Subcutaneous abdominal adipose tissue (tissue), 5 donors: ENCODE measurements around the gene RIMBP3C.
"Not testable (repeated sequence)": the region's sequence is repeated elsewhere in the genome, so short reads cannot be mapped to it uniquely, and the experiment has no call there.

ENCODE experiments used
- H3K27ac ChIP-seq: one replicate; pipeline ENCODE4 v1.7.0; 2013; ENCODE audit warnings: low read depth, mild to moderate bottlenecking, inconsistent platforms, low read length, moderate library complexity
- H3K27me3 ChIP-seq, 5 donors: one replicate each; pipeline ENCODE4 v1.7.0; 2013; ENCODE audit warnings: low read length in 5 of 5, inconsistent platforms in 1 of 5; ENCODE audit not compliant: control insufficient read depth in 5 of 5, insufficient read depth in 4 of 5
- H3K36me3 ChIP-seq, 5 donors: one replicate each; pipeline ENCODE4 v1.7.0; 2013; ENCODE audit warnings: low read length in 5 of 5; ENCODE audit not compliant: control insufficient read depth in 5 of 5, insufficient read depth in 5 of 5
- H3K4me1 ChIP-seq, 5 donors: one replicate each; pipeline ENCODE4 v1.7.0; 2013; ENCODE audit warnings: low read length in 5 of 5, mild to moderate bottlenecking in 3 of 5, moderate library complexity in 1 of 5; ENCODE audit not compliant: control insufficient read depth in 5 of 5, insufficient read depth in 5 of 5
- H3K4me3 ChIP-seq, 5 donors: one replicate each; pipeline ENCODE4 v1.7.0; 2013; ENCODE audit warnings: low read length in 5 of 5, low read depth in 1 of 5
- H3K9ac ChIP-seq, 5 donors: one replicate each; pipeline ENCODE4 v1.7.0; 2013; ENCODE audit warnings: low read length in 5 of 5, mild to moderate bottlenecking in 4 of 5, moderate library complexity in 3 of 5
- H3K9me3 ChIP-seq, 5 donors: one replicate each; pipeline ENCODE4 v1.7.0; 2013; ENCODE audit warnings: low read length in 5 of 5; ENCODE audit not compliant: control insufficient read depth in 5 of 5
- donor health status: healthy.
- donor health status: healthy.
- donor health status: healthy.
- donor health status: healthy.
- donor health status: healthy.

RIMBP3C gene

GRCh38 chr22:21571679-21572078 lies 20.4 kb upstream of the RIMBP3C start:
- H3K9ac ChIP-seq, result peak overlapping the region in 1 of 5 donors; percentile 47
- H3K9me3 ChIP-seq, result no peaks in the 10 kb centered on the region
- peaks cover 7 to 60% (median 59%) of the 10 kb centered on the region in 5 donors for H3K4me1 ChIP-seq
- H3K4me3 ChIP-seq, result no peak overlapping the region
- H3K27me3 ChIP-seq, result no peaks in the 10 kb centered on the region
- H3K27ac ChIP-seq, result peak overlapping the region; percentile 43
- H3K36me3 ChIP-seq, result peaks cover 0 to 12% (median 0%) of the 10 kb centered on the region in 5 donors

GRCh38 chr22:21570398-21570797 lies 19.1 kb upstream of the RIMBP3C start:
- Histone ChIP-seq H3K27ac (no peak overlapping the region), H3K4me1 (peaks cover 7 to 60% (median 59%) of the 10 kb centered on the region in 5 donors), H3K27me3 (no peaks in the 10 kb centered on the region), H3K9ac (peak overlapping the region in 4 of 5 donors; percentile 24 to 99 (median 68)), H3K4me3 (no peak overlapping the region), H3K36me3 (peaks cover 0 to 12% (median 0%) of the 10 kb centered on the region in 5 donors), H3K9me3 (no peaks in the 10 kb centered on the region)

DNA sequence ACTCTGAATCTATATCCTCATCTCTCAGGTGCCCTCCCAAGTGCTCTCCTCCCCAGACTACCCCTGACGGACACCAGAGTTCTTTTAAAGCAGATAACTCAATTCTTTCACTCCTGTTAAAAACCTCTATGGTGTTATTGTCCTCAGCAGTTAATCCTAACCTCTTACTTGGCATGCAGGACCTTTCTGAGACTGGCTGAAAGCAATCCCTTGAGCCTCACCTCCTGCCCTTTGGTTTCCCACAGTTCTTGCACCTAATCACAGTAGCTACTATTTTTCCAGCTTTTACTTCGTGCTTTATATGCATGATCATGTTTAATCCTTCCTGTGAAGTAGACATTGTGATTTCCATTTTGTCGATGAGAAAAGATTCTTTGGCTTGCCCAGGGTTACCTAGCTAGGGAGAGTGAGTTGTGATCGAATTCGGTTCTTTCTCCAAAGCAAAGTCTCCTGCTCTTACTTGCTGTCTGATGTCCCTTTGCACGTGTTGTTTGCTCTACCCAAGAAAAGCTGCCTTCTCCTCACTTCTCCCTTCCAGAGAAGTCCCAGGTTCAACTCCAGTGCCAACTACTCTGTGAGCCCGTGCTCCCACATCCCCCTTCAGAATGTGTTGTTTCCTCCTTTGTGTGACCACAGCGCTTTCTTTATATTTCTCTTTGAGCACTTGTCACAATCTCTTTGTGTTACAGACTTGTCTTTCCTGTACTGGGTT lies 18.4 kb upstream of the RIMBP3C start:
- H3K36me3 ChIP-seq, result peaks cover 0 to 12% (median 0%) of the 10 kb centered on the region in 5 donors
- H3K9ac ChIP-seq, result peak overlapping the region in 4 of 5 donors; percentile 39 to 99 (median 97)
- H3K4me3 ChIP-seq, result peak overlapping the region in 1 of 5 donors; percentile 31
- H3K9me3 ChIP-seq, result no peaks in the 10 kb centered on the region
- peaks cover 7 to 60% (median 59%) of the 10 kb centered on the region in 5 donors for H3K4me1 ChIP-seq
- no peak overlapping the region for H3K27ac ChIP-seq
- no peaks in the 10 kb centered on the region for H3K27me3 ChIP-seq

- not testable (repeated sequence) for H3K27me3 ChIP-seq, H3K9me3 ChIP-seq
- Histone ChIP-seq H3K4me1 (peaks cover 7 to 57% (median 54%) of the 10 kb centered on the region in 5 donors), H3K27ac (peak overlapping the region; percentile 87), H3K9ac (peak overlapping the region; percentile 82 to 99 (median 96)), H3K36me3 (peaks cover 0 to 12% (median 0%) of the 10 kb centered on the region in 5 donors), H3K4me3 (peak overlapping the region; percentile 86 to 90 (median 88))
These were observed 17.8 kb upstream of the RIMBP3C start for GRCh38 chr22:21569076-21569427.

GRCh38 chr22:21568347-21569075 lies 17.2 kb upstream of the RIMBP3C start:
- H3K36me3 ChIP-seq, result peaks cover 0 to 9% (median 0%) of the 10 kb centered on the region in 5 donors
- H3K9me3 ChIP-seq, result no peaks in the 10 kb centered on the region
- no peaks in the 10 kb centered on the region for H3K27me3 ChIP-seq
- peak overlapping the region; percentile 87 for H3K27ac ChIP-seq
- peak overlapping the region; percentile 86 to 90 (median 88) for H3K4me3 ChIP-seq
- H3K4me1 ChIP-seq, result peaks cover 7 to 52% (median 48%) of the 10 kb centered on the region in 5 donors
- peak overlapping the region; percentile 82 to 99 (median 96) for H3K9ac ChIP-seq

DNA sequence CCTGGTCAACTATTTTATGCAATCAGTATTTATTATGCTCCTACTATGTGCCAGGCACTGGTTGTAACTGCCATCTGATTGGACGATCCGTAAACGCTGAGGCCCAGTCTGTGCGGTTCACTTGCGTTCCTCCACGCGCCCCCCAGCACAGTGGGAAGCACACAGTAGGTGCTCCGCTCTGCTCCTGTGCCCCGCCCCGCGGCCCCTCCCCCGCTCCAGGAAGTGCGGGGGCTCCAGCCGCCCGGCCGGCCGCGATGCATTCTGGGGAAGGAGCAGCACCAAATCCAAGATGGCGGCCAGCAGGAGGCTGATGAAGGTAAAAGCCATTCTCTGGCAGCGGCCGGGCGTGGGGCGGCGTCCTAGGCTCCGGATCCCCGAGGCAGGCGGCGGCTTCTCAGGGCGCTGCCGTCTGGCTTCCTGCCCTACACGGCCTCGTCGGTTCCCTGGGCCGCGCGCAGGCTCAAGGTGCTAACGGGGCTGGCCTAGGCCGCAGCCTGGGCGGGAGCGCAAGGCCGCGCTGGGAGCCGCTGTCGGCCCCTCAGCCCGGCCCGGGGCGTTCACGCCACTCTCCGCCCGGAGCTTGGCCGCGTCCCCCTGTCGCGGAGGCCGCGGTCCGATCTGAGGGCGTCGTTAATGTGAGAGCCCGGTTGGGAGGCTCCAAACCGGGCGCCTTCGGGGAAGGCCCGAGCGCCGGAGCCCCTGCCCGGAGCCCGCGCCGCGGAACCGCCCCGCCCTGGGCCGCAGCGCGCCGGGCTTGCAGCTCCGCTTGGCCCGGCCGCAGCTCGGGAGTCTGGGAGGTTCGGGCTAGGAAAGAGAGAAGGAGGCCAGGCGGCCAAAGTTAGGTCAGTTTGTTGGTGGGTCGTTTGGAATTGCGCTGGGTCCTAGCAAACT lies 16.4 kb upstream of the RIMBP3C start, which contains the start of gene UBE2L3:
Gene UBE2L3 (plus strand): TSS at position 259 of the 891 bp plus-strand sequence. CDS start 31 bp downstream, at position 290.
- Histone ChIP-seq H3K27me3 (no peaks in the 10 kb centered on the region), H3K27ac (peak within 1 kb of the TSS; percentile 87), H3K36me3 (peaks cover 0 to 2% (median 0%) of the 10 kb centered on the region in 5 donors), H3K4me3 (peak within 1 kb of the TSS; percentile 86 to 90 (median 88)), H3K9me3 (no peaks in the 10 kb centered on the region), H3K9ac (peak within 1 kb of the TSS; percentile 82 to 99 (median 96)), H3K4me1 (peaks cover 7 to 44% (median 40%) of the 10 kb centered on the region in 5 donors)

GRCh38 chr22:21564411-21564810 lies 13.2 kb upstream of the RIMBP3C start:
- Histone ChIP-seq H3K27me3 (no peaks in the 10 kb centered on the region), H3K9ac (no peak overlapping the region), H3K4me1 (peaks cover 2 to 14% (median 13%) of the 10 kb centered on the region in 5 donors)

DNA sequence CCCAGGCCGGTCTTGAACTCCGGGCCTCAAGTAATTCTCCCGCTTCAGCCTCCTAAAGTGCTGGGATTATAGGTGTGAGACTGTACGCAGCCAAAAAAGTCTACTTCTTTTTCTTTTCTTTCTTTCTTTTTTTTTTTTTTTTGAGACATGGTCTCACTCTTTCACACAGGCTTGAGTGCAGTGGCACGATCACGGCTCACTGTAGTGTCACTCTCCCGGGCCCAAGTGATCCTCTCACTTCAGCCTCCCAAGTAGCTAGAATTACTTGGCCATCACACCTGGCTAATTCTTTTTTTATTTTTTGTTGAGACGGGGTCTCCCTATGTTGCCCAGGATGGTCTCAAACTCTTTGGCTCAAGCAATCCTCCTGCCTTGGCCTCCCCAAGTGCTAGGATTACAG lies 12.7 kb upstream of the RIMBP3C start:
- no peak overlapping the region for H3K27ac ChIP-seq
- H3K27me3 ChIP-seq, result no peaks in the 10 kb centered on the region
- H3K9me3 ChIP-seq, result no peaks in the 10 kb centered on the region
- no peaks in the 10 kb centered on the region for H3K36me3 ChIP-seq
- H3K4me3 ChIP-seq, result no peak overlapping the region
- H3K4me1 ChIP-seq, result peaks cover 2 to 10% (median 8%) of the 10 kb centered on the region in 5 donors
- peak overlapping the region in 1 of 5 donors; percentile 5 for H3K9ac ChIP-seq

More at GRCh38 chr22:21564411-21564810, 13.2 kb upstream of the RIMBP3C start:
- Histone ChIP-seq H3K4me3 (no peak overlapping the region), H3K36me3 (no peaks in the 10 kb centered on the region), H3K9me3 (no peaks in the 10 kb centered on the region), H3K27ac (no peak overlapping the region)

GRCh38 chr22:21560657-21561056 lies 9.4 kb upstream of the RIMBP3C start:
- not testable (repeated sequence) for H3K4me3 ChIP-seq, H3K27ac ChIP-seq, H3K9me3 ChIP-seq, H3K27me3 ChIP-seq, H3K9ac ChIP-seq, H3K36me3 ChIP-seq, H3K4me1 ChIP-seq
